Mammary epithelial cell (primary cell): ENCODE data around the gene DGCR8.
A peak's percentile ranks its signal among the peaks of the same experiment; 100 is the strongest.

Experiments
- EZH2 ChIP-seq: IDR thresholded peaks from 2 replicates; pipeline ENCODE4 v1.6.1; 2012; ENCODE audit warnings: low read length, inconsistent platforms, borderline replicate concordance
- TF ChIP-seq, protein P1 (sequence below), 2 donors: IDR thresholded peaks in 1 of 2; conservative IDR thresholded peaks in 1 of 2; 2 replicates each; pipeline ENCODE4 v1.5.1; 2011 to 2012; ENCODE audit warnings: inconsistent platforms in 2 of 2, low read length in 2 of 2, mild to moderate bottlenecking in 2 of 2, control low read depth in 1 of 2, low read depth in 1 of 2; ENCODE audit not compliant: insufficient read depth in 1 of 2; ENCODE audit errors: extremely low read depth in 1 of 2

DNA sequence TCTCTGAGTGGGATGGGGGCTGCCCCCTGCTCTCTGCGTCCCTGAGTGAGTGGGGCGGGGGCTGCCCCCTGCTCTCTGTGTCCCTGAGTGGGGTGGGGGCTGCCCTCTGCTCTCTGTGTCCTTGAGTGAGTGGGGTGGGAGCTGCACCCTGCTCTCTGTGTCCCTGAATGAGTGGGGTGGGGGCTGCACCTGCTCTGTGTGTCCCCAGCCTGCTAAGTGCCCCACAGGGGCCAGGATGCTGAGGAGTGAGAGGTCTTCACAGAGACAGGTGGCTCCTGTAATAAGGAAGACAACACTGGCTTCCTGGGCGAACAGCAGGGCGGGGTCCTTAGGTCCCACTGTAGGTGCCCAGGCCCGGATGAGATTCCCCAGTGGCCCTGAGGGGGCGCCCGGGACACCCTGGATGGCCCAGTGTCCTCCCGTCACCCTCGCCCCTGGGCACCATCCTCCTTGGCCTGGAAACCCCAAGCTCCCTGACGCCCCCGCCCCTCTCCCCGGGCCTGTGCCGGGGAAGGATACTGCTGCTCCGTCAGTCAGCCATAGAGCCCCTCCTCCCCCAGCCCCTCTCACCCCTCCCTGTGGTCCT, 74.7 kb downstream of the DGCR8 start:
- TF ChIP-seq, protein P1, sequence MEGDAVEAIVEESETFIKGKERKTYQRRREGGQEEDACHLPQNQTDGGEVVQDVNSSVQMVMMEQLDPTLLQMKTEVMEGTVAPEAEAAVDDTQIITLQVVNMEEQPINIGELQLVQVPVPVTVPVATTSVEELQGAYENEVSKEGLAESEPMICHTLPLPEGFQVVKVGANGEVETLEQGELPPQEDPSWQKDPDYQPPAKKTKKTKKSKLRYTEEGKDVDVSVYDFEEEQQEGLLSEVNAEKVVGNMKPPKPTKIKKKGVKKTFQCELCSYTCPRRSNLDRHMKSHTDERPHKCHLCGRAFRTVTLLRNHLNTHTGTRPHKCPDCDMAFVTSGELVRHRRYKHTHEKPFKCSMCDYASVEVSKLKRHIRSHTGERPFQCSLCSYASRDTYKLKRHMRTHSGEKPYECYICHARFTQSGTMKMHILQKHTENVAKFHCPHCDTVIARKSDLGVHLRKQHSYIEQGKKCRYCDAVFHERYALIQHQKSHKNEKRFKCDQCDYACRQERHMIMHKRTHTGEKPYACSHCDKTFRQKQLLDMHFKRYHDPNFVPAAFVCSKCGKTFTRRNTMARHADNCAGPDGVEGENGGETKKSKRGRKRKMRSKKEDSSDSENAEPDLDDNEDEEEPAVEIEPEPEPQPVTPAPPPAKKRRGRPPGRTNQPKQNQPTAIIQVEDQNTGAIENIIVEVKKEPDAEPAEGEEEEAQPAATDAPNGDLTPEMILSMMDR (conservative IDR thresholded peaks at IDR 0.05 in 1 of 2, IDR thresholded peaks at IDR 0.05 in 1 of 2; ENCODE audit: extremely low read depth in 1 of 2, insufficient read depth in 1 of 2, low read depth in 1 of 2, low read length in 2 of 2): peak in 1 of 2 donors; percentile 25
- no peak for TF ChIP-seq EZH2
